B cell (primary cell): ENCODE data around the gene FAHD2B. TPM values are rescaled to one million over a fixed set of nuclear protein-coding genes. Genes with fewer than 3 reads are reported as not detected.
"Not testable (repeated sequence)": the region's sequence is repeated elsewhere in the genome, so short reads cannot be mapped to it uniquely, and the experiment has no call there.

Experiments
- ATAC-seq: fragments of 200-7000 bp; cut with Tn5 transposase; one replicate; pipeline ENCODE4 v1.10.0; 2021; ENCODE audit warnings: low read depth, mild to moderate bottlenecking, moderate number of reproducible peaks, moderate library complexity
- CTCF ChIA-PET: fragments of 350-600 bp; sonication (Branson Sonifier 250); formaldehyde crosslinking; loops from one replicate; lab custom pipeline; 2021; ENCODE audit warnings: antibody characterized with exemption, inconsistent platforms; lab: Charles Lee
- POLR2A ChIA-PET: fragments of 350-600 bp; sonication (Branson Sonifier 250); formaldehyde crosslinking; loops from one replicate; lab custom pipeline; 2021; ENCODE audit warnings: antibody characterized with exemption; lab: Charles Lee
- DNase-seq: peaks from one replicate; pipeline ENCODE4 v3.0.0; 2013
- H2AFZ ChIP-seq: 2 replicates; pipeline ENCODE4 v1.6.1; 2012; ENCODE audit warnings: mild to moderate bottlenecking, low read depth, low read length; ENCODE audit not compliant: insufficient read depth, poor library complexity, severe bottlenecking
- H3K27ac ChIP-seq, 2 donors: 1 replicate in 1 of 2; 2 replicates in 1 of 2; pipeline ENCODE4 v1.5.1; 2012 to 2013; ENCODE audit warnings: low read length in 2 of 2, mild to moderate bottlenecking in 2 of 2, moderate library complexity in 1 of 2
- H3K27me3 ChIP-seq, 4 experiments: fragments of 200-600 bp in 1 of 4; sonication (generic) in 1 of 4; replicated peaks in 1 of 4; 1 replicate in 2 of 4; 2 replicates in 2 of 4; pipeline versions ENCODE4 v1.6.1 to v1.7.0; 2013 to 2016; ENCODE audit warnings: low read length in 3 of 4, mild to moderate bottlenecking in 2 of 4, mixed read lengths in 1 of 4, moderate library complexity in 1 of 4; ENCODE audit not compliant: insufficient read depth in 4 of 4, control insufficient read depth in 3 of 4; ENCODE audit errors: control extremely low read depth in 1 of 4
- H3K36me3 ChIP-seq, 2 experiments: replicated peaks in 1 of 2; 1 replicate in 1 of 2; 2 replicates in 1 of 2; pipeline versions ENCODE4 v1.6.1 to v1.7.1; 2013; ENCODE audit warnings: low read length in 1 of 2; ENCODE audit not compliant: insufficient read depth in 2 of 2, control insufficient read depth in 1 of 2; ENCODE audit errors: control extremely low read depth in 1 of 2, extremely low read depth in 1 of 2
- H3K4me1 ChIP-seq, 2 donors: fragments of 200-600 bp in 1 of 2; sonication (generic) in 1 of 2; 1 replicate in 1 of 2; 2 replicates in 1 of 2; pipeline versions ENCODE4 v1.5.1 to v1.6.1; 2013 to 2017; ENCODE audit warnings: low read length in 2 of 2; ENCODE audit not compliant: control insufficient read depth in 2 of 2, insufficient read depth in 2 of 2
- H3K4me2 ChIP-seq: replicated peaks from 2 replicates; pipeline ENCODE3; 2012; ENCODE audit warnings: mild to moderate bottlenecking, low read depth, low read length; ENCODE audit not compliant: poor library complexity, severe bottlenecking
- H3K4me3 ChIP-seq, 5 experiments: fragments of 200-600 bp in 1 of 5; sonication (generic) in 1 of 5; 1 replicate in 3 of 5; 2 replicates in 2 of 5; pipeline versions ENCODE4 v1.5.1 to v1.7.0; 2011 to 2016; ENCODE audit warnings: low read length in 4 of 5, mild to moderate bottlenecking in 4 of 5, low read depth in 2 of 5, control low read depth in 1 of 5, moderate library complexity in 1 of 5; ENCODE audit not compliant: insufficient read depth in 1 of 5; ENCODE audit errors: control extremely low read depth in 1 of 5, extremely low read depth in 1 of 5
- H3K79me2 ChIP-seq: fragments of 200-600 bp; sonication (generic); one replicate; pipeline ENCODE4 v1.6.0; 2016; ENCODE audit warnings: low read length; ENCODE audit not compliant: control insufficient read depth, insufficient read depth
- H3K9ac ChIP-seq: fragments of 200-600 bp; sonication (generic); 2 replicates; pipeline ENCODE4 v1.6.1; 2017; ENCODE audit warnings: mild to moderate bottlenecking, low read length, moderate library complexity
- H3K9me3 ChIP-seq, 3 donors: one replicate each; pipeline versions ENCODE4 v1.6.1 to v1.7.1; 2013; ENCODE audit warnings: low read length in 2 of 3; ENCODE audit not compliant: control insufficient read depth in 2 of 3, insufficient read depth in 1 of 3; ENCODE audit errors: control extremely low read depth in 1 of 3
- H4K20me1 ChIP-seq: 2 replicates; pipeline ENCODE4 v1.6.0; 2012; ENCODE audit warnings: mild to moderate bottlenecking, low read length; ENCODE audit not compliant: insufficient read depth, control insufficient read depth, poor library complexity, severe bottlenecking
- H3K27ac Mint-ChIP-seq: one replicate; pipeline ENCODE4 v1.8.0; 2021; ENCODE audit warnings: mixed read lengths
- H3K27me3 Mint-ChIP-seq: one replicate; pipeline ENCODE4 v1.8.0; 2021; ENCODE audit warnings: mixed read lengths
- H3K4me1 Mint-ChIP-seq: one replicate; pipeline ENCODE4 v1.8.0; 2021; ENCODE audit warnings: mixed read lengths
- H3K4me3 Mint-ChIP-seq: one replicate; pipeline ENCODE4 v1.8.0; 2021; ENCODE audit warnings: mixed read lengths
- H3K9me3 Mint-ChIP-seq: one replicate; pipeline ENCODE4 v1.8.0; 2022; ENCODE audit warnings: mixed read lengths; ENCODE audit not compliant: insufficient read depth
- EZH2 ChIP-seq: IDR thresholded peaks from 2 replicates; pipeline ENCODE4 v1.6.1; 2012; ENCODE audit warnings: borderline replicate concordance, low read depth, mild to moderate bottlenecking, moderate library complexity, low read length; ENCODE audit not compliant: insufficient read depth, poor library complexity, severe bottlenecking
- WGBS: methylation state at CpG from one replicate; pipeline ENCODE4 v1.1.5; 2013; ENCODE audit warnings: missing lambda C conversion rate; ENCODE audit not compliant: insufficient coverage; 5-methylcytosine and 5-hydroxymethylcytosine counted together
- intact Hi-C: fragments of 100-400 bp; cut with micrococcal nuclease; formaldehyde crosslinking; loops from one replicate; pipeline ENCODE4 v1.10.0; 2022
- polyA plus RNA-seq: library from polyadenylated mRNA; depleted of rRNA; stranded (reverse); fragments of >200 nt; gene quantifications from 2 replicates; pipeline ENCODE4 v1.2.3, GENCODE V29; 2012
- total RNA-seq, 2 donors: library from RNA; stranded (reverse); fragments of 120-200 nt in 1 of 2; gene quantifications; 1 replicate in 1 of 2; 2 replicates in 1 of 2; pipeline versions ENCODE4 v1.2.3 to v1.2.4, GENCODE V29; 2013 to 2022
- TF ChIP-seq, protein P1 (sequence below): fragments of 200-600 bp; IDR thresholded peaks from one replicate; pipeline ENCODE4 v1.8.0; 2022; ENCODE audit warnings: antibody characterized with exemption, mild to moderate bottlenecking

FAHD2B gene
- total and polyA plus RNA-seq, 2 donors (not counting 1 experiment from before 2014, with no cell fraction given): 12.4 to 20.6 TPM

DNA sequence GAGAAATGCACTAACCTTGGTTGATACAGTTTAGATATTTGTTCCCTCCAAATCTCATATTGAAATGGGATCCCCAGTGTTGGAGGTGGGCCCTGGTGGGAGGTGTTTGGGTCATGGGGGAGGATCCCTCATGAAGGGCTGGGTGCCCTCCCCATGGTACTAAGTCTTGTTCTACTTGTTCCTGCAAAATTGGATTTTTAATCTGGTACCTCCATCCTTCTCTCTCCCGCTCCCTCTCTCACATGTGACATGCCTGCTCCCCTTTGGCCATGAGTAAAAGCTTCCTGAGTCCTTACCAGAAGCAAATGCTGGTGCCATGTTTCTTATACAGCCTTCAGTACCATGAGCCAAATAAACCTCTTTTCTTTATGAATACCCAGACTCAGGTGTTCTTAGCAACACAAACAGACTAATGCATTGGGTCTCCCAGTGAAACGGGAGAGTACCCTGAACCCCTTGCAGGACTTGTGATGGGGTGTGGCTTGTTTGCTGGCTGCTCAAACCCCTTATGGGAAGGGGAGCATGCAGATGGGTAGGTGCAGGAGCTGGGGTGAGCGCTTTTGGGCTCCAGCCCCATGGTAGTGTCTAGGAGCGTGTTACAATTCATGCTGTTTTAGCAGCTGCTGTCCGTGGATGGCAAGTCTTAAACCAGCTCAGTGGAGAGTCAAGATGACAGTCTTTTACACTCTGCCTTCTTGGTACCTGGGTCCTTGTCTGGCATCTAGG lies 27.2 kb downstream of the FAHD2B start:
- no peak for DNase-seq
- H3K27me3 Mint-ChIP-seq: peaks cover 14% of the 10 kb centered on the region
- Histone ChIP-seq H3K9ac (no peak overlapping the region), H2AFZ (no peak overlapping the region), H3K36me3 (no peaks in the 10 kb centered on the region), H4K20me1 (no peaks in the 10 kb centered on the region), H3K27ac (no peak overlapping the region), H3K4me2 (no peak overlapping the region), H3K4me3 (no peak overlapping the region), H3K9me3 (no peaks in the 10 kb centered on the region), H3K27me3 (peaks cover 0 to 3% (median under 1%) of the 10 kb centered on the region in 4 experiments), H3K79me2 (no peaks in the 10 kb centered on the region), H3K4me1 (no peaks in the 10 kb centered on the region)
- no peaks in the 10 kb centered on the region for H3K9me3 Mint-ChIP-seq
- peaks cover 4% of the 10 kb centered on the region for H3K4me1 Mint-ChIP-seq
- H3K27ac Mint-ChIP-seq: no peak overlapping the region
- ATAC-seq: no peak
- POLR2A ChIA-PET: no interaction called here
- intact Hi-C loops: no loop called here
- 95% methylated on average over 4 of the region's 5 CpGs for WGBS
- no peak overlapping the region for H3K4me3 Mint-ChIP-seq
- CTCF ChIA-PET: interaction anchor here (1.4 kb wide), 1 partner anchor 62 kb away, joined by 3 read pairs; no protein-coding TSS in a partner anchor
- TF ChIP-seq, protein P1, sequence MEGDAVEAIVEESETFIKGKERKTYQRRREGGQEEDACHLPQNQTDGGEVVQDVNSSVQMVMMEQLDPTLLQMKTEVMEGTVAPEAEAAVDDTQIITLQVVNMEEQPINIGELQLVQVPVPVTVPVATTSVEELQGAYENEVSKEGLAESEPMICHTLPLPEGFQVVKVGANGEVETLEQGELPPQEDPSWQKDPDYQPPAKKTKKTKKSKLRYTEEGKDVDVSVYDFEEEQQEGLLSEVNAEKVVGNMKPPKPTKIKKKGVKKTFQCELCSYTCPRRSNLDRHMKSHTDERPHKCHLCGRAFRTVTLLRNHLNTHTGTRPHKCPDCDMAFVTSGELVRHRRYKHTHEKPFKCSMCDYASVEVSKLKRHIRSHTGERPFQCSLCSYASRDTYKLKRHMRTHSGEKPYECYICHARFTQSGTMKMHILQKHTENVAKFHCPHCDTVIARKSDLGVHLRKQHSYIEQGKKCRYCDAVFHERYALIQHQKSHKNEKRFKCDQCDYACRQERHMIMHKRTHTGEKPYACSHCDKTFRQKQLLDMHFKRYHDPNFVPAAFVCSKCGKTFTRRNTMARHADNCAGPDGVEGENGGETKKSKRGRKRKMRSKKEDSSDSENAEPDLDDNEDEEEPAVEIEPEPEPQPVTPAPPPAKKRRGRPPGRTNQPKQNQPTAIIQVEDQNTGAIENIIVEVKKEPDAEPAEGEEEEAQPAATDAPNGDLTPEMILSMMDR: no peak
- TF ChIP-seq EZH2: no peak

DNA sequence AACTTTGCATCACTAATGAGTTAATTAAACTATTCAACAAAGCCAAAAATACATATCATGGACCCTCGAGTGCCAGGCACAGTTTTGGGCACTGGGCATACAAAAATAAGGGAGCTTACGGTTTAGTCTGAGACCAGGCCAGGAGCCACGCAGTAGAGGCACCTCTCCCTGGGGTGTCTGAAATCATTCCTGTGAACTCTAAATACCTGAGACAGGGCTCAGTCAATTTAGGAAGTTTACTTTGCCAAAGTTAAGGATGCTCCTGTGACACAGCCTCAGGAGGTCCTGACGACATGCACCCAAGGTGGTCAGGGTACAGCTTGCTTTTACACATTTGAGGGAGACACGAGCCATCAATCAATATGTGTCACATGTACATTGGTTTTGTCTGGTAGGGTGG lies 28.7 kb downstream of the FAHD2B start:
- H3K9me3 ChIP-seq, ATAC-seq, H3K36me3 ChIP-seq, POLR2A ChIA-PET, intact Hi-C loops, H3K27ac Mint-ChIP-seq, DNase-seq, H2AFZ ChIP-seq, H3K4me1 Mint-ChIP-seq, CTCF ChIA-PET, H3K4me2 ChIP-seq, H3K4me1 ChIP-seq, H3K4me3 Mint-ChIP-seq, H3K9ac ChIP-seq, H4K20me1 ChIP-seq, H3K79me2 ChIP-seq, H3K27me3 ChIP-seq, H3K9me3 Mint-ChIP-seq, H3K27ac ChIP-seq, H3K4me3 ChIP-seq: not testable (repeated sequence)
- WGBS: 83% methylated on average over 2 of the region's 5 CpGs
- H3K27me3 Mint-ChIP-seq: peaks cover 14% of the 10 kb centered on the region

DNA sequence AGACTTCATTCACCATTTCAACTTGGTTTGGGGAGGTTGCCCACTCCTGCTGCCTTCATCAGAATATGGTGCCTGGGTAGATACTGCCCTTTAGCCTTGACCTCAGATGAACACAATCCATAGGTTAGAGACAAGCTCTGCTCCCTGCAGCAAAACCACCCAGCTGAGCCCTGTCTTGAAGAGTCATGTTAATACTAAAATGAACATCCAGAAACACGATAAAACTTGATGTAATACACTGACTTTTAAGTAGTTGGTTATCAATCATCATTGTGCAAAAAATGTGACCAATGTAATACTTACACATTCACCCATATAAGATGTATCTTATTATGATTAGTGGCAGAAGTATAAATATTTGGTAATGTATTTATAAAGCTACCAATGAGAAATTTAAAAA lies 32.7 kb downstream of the FAHD2B start:
- no CpG with 5 or more reads among the region's 1 CpG for WGBS
- H4K20me1 ChIP-seq, H3K9me3 Mint-ChIP-seq, H3K4me3 Mint-ChIP-seq, H3K36me3 ChIP-seq, H3K27me3 ChIP-seq, H3K27ac ChIP-seq, H3K9ac ChIP-seq, H3K27ac Mint-ChIP-seq, H2AFZ ChIP-seq, H3K4me2 ChIP-seq, CTCF ChIA-PET, ATAC-seq, H3K27me3 Mint-ChIP-seq, H3K9me3 ChIP-seq, POLR2A ChIA-PET, intact Hi-C loops, DNase-seq, H3K4me3 ChIP-seq, H3K79me2 ChIP-seq, H3K4me1 Mint-ChIP-seq, H3K4me1 ChIP-seq: not testable (repeated sequence)
